ENCODE results near the gene QKI.

The QKI gene

DNA sequence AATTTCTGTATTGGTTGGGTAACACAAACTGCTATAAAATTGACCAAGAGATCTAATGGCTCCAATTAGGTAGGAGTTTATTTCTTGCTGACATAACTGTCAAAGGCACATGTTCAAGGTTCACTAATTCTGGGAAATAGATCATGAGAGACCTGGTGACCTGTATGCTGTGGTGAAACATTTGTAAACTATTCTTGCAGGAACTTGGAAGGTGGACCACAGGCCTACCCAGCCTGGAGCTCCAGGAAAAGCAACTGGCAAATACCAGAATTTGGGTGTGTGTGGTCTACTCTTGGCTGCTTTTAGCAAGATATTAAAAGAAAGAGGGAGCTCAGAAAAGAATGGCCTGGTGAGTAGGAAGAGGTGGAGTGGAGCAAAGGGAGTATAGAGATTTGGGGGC lies 184.6 kb downstream of the QKI start:
- FAIRE-seq, result no peak
- no peak for TF ChIP-seq SPI1 (IDR thresholded peaks at IDR 0.05; ENCODE audit: low read depth, low read length)
- no peak for TF ChIP-seq POU2F2 (IDR thresholded peaks at IDR 0.05; ENCODE audit: low read depth, low read length)
- no peak for TF ChIP-seq TAF1 (IDR thresholded peaks at IDR 0.05; ENCODE audit: low read depth, low read length)
- TF ChIP-seq POLR2A (IDR thresholded peaks at IDR 0.05; ENCODE audit: low read depth, low read length), result no peak
- TF ChIP-seq PAX5 (IDR thresholded peaks at IDR 0.05; ENCODE audit: insufficient read depth, low read length, severe bottlenecking), result no peak
- no peak for TF ChIP-seq POLR2AphosphoS5 (IDR thresholded peaks at IDR 0.05; ENCODE audit: low read depth, low read length)

GRCh38 chr6:163599684-163600083 lies 185.2 kb downstream of the QKI start:
- no peak for FAIRE-seq
- no peak for TF ChIP-seq TAF1 (IDR thresholded peaks at IDR 0.05; ENCODE audit: low read depth, low read length)
- DNase-seq (ENCODE audit: insufficient read length, low spot score), result no peak

More for the DNA sequence above, 184.6 kb downstream of the QKI start:
- no peak for DNase-seq (ENCODE audit: insufficient read length, low spot score)

GRCh38 chr6:163600331-163600730 lies 185.8 kb downstream of the QKI start:
- FAIRE-seq, result no peak

GRCh38 chr6:163600781-163601180 lies 186.3 kb downstream of the QKI start:
- no peak for TF ChIP-seq POLR2AphosphoS5 (IDR thresholded peaks at IDR 0.05; ENCODE audit: low read depth, low read length)
- no peak for TF ChIP-seq PAX5 (IDR thresholded peaks at IDR 0.05; ENCODE audit: insufficient read depth, low read length, severe bottlenecking)
- no peak for TF ChIP-seq TAF1 (IDR thresholded peaks at IDR 0.05; ENCODE audit: low read depth, low read length)
- no peak for TF ChIP-seq SPI1 (IDR thresholded peaks at IDR 0.05; ENCODE audit: low read depth, low read length)
- TF ChIP-seq POLR2A (IDR thresholded peaks at IDR 0.05; ENCODE audit: low read depth, low read length), result no peak
- no peak for FAIRE-seq

More at GRCh38 chr6:163600331-163600730, 185.8 kb downstream of the QKI start:
- TF ChIP-seq TAF1 (IDR thresholded peaks at IDR 0.05; ENCODE audit: low read depth, low read length) (no peak), POU2F2 (IDR thresholded peaks at IDR 0.05; ENCODE audit: low read depth, low read length) (no peak), POLR2AphosphoS5 (IDR thresholded peaks at IDR 0.05; ENCODE audit: low read depth, low read length) (no peak), SPI1 (IDR thresholded peaks at IDR 0.05; ENCODE audit: low read depth, low read length) (no peak), PAX5 (IDR thresholded peaks at IDR 0.05; ENCODE audit: insufficient read depth, low read length, severe bottlenecking) (no peak), POLR2A (IDR thresholded peaks at IDR 0.05; ENCODE audit: low read depth, low read length) (no peak)
- DNase-seq (ENCODE audit: insufficient read length, low spot score), result no peak

GRCh38 chr6:163602851-163603250 lies 188.3 kb downstream of the QKI start:
- no peak for DNase-seq (ENCODE audit: insufficient read length, low spot score)
- no peak for FAIRE-seq
- TF ChIP-seq TAF1 (IDR thresholded peaks at IDR 0.05; ENCODE audit: low read depth, low read length) (no peak), POLR2A (IDR thresholded peaks at IDR 0.05; ENCODE audit: low read depth, low read length) (no peak), PAX5 (IDR thresholded peaks at IDR 0.05; ENCODE audit: insufficient read depth, low read length, severe bottlenecking) (no peak), SPI1 (IDR thresholded peaks at IDR 0.05; ENCODE audit: low read depth, low read length) (no peak), POU2F2 (IDR thresholded peaks at IDR 0.05; ENCODE audit: low read depth, low read length) (no peak), POLR2AphosphoS5 (IDR thresholded peaks at IDR 0.05; ENCODE audit: low read depth, low read length) (no peak)

More at GRCh38 chr6:163600781-163601180, 186.3 kb downstream of the QKI start:
- no peak for DNase-seq (ENCODE audit: insufficient read length, low spot score)

GRCh38 chr6:163603395-163603794 lies 188.9 kb downstream of the QKI start:
- DNase-seq (ENCODE audit: insufficient read length, low spot score), result no peak
- TF ChIP-seq SPI1 (IDR thresholded peaks at IDR 0.05; ENCODE audit: low read depth, low read length) (no peak), POU2F2 (IDR thresholded peaks at IDR 0.05; ENCODE audit: low read depth, low read length) (no peak), TAF1 (IDR thresholded peaks at IDR 0.05; ENCODE audit: low read depth, low read length) (no peak), POLR2A (IDR thresholded peaks at IDR 0.05; ENCODE audit: low read depth, low read length) (no peak), POLR2AphosphoS5 (IDR thresholded peaks at IDR 0.05; ENCODE audit: low read depth, low read length) (no peak), PAX5 (IDR thresholded peaks at IDR 0.05; ENCODE audit: insufficient read depth, low read length, severe bottlenecking) (no peak)
- no peak for FAIRE-seq

DNA sequence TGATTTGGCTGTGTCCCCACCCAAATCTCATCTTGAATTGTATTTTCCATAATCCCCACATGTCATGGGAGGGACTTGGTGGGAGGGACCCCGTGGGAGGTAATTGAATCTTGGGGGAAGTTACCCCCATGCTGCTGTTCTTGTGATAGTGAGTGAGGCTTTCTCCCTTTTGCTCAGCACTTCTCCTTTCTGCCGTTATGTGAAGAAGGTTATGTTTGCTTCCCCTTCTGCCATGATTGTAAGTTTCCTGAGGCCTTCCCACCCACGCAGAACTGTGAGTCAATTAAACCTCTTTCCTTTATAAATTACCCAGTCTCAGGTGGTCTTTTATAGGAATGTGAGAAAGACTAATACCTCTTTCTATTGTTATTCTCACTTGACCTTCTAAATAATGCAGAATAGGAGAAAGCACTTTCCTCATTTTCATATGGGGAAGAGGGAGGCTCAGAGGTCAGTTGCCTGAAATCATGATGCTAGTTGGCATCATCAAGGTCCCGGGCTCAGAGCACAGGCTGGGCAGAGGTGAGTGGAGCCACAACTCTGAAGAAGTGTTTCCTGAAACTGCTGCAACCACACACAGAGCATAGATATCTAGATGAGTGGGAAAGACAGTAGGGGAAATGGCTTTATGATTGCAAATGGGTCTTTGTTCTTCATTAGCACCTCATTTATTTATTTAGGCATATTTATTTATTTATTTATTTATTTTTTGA lies 191.0 kb downstream of the QKI start:
- FAIRE-seq (peak; percentile 5), DNase-seq (ENCODE audit: insufficient read length, low spot score) (no peak)
- no peak for TF ChIP-seq TAF1 (IDR thresholded peaks at IDR 0.05; ENCODE audit: low read depth, low read length)
- TF ChIP-seq POLR2A (IDR thresholded peaks at IDR 0.05; ENCODE audit: low read depth, low read length), result no peak
- no peak for TF ChIP-seq POLR2AphosphoS5 (IDR thresholded peaks at IDR 0.05; ENCODE audit: low read depth, low read length)
- TF ChIP-seq SPI1 (IDR thresholded peaks at IDR 0.05; ENCODE audit: low read depth, low read length), result peak; percentile 67
- TF ChIP-seq PAX5 (IDR thresholded peaks at IDR 0.05; ENCODE audit: insufficient read depth, low read length, severe bottlenecking), result no peak
- no peak for TF ChIP-seq POU2F2 (IDR thresholded peaks at IDR 0.05; ENCODE audit: low read depth, low read length)

GRCh38 chr6:163607792-163608191 lies 193.3 kb downstream of the QKI start:
- DNase-seq (ENCODE audit: insufficient read length, low spot score), result no peak
- TF ChIP-seq TAF1 (IDR thresholded peaks at IDR 0.05; ENCODE audit: low read depth, low read length) (no peak), POLR2AphosphoS5 (IDR thresholded peaks at IDR 0.05; ENCODE audit: low read depth, low read length) (no peak), POU2F2 (IDR thresholded peaks at IDR 0.05; ENCODE audit: low read depth, low read length) (no peak)
- FAIRE-seq, result no peak

DNA sequence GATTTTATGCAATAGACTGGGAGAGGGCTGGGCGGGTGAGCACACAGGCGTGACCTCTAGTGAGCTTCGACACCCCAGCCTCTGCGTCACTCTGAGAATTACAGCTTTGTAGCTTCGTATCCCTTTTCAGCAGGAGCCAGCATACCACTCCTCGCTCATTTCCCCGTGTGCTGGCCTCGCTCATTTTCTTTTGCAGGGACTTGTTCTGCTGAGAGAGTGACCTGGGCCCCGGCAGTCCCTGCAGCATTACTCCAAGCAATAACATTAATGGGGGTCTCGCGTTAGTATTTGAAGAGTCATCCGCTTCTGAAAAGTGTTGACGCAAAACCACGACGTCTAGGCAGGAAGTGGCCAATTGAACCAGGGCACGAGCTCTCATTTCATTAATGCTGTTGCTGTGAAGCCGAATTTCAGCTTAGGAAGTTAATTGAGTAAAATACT lies 193.7 kb downstream of the QKI start:
- no peak for FAIRE-seq
- TF ChIP-seq POU2F2 (IDR thresholded peaks at IDR 0.05; ENCODE audit: low read depth, low read length), result no peak
- TF ChIP-seq POLR2A (IDR thresholded peaks at IDR 0.05; ENCODE audit: low read depth, low read length), result no peak
- no peak for TF ChIP-seq PAX5 (IDR thresholded peaks at IDR 0.05; ENCODE audit: insufficient read depth, low read length, severe bottlenecking)
- no peak for TF ChIP-seq SPI1 (IDR thresholded peaks at IDR 0.05; ENCODE audit: low read depth, low read length)
- TF ChIP-seq POLR2AphosphoS5 (IDR thresholded peaks at IDR 0.05; ENCODE audit: low read depth, low read length), result no peak
- TF ChIP-seq TAF1 (IDR thresholded peaks at IDR 0.05; ENCODE audit: low read depth, low read length), result no peak
- DNase-seq (ENCODE audit: insufficient read length, low spot score), result no peak

DNA sequence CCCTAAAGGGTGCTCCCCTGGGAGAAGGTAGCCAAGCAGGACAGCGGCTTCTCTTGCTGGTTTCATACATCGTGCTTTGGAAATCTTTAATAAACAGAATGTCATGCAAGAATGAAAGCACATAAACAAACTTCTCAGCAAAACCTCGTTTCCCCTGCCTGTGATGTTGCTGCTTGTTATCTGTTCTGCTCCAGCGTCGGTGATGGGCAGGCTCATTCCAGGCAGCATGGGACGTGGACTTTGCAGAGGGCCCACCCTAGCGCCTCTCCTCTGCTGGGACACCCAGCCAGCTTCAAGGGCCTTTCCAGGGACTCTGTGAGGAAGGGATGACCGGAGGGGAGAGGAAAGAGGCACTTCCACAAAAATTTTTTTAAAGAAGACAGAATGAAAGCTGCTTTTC lies 197.7 kb downstream of the QKI start:
- DNase-seq (ENCODE audit: insufficient read length, low spot score) (no peak), FAIRE-seq (no peak)
- no peak for TF ChIP-seq PAX5 (IDR thresholded peaks at IDR 0.05; ENCODE audit: insufficient read depth, low read length, severe bottlenecking)
- TF ChIP-seq SPI1 (IDR thresholded peaks at IDR 0.05; ENCODE audit: low read depth, low read length), result no peak
- no peak for TF ChIP-seq TAF1 (IDR thresholded peaks at IDR 0.05; ENCODE audit: low read depth, low read length)
- TF ChIP-seq POLR2A (IDR thresholded peaks at IDR 0.05; ENCODE audit: low read depth, low read length), result no peak
- no peak for TF ChIP-seq POU2F2 (IDR thresholded peaks at IDR 0.05; ENCODE audit: low read depth, low read length)
- no peak for TF ChIP-seq POLR2AphosphoS5 (IDR thresholded peaks at IDR 0.05; ENCODE audit: low read depth, low read length)

Data from GM12891 (cell line).